HCT116 (cell line): Measurements from ENCODE around the gene UTS2B. TPM values are rescaled to one million over a fixed set of nuclear protein-coding genes. Genes with fewer than 3 reads are reported as not detected.
A peak's percentile ranks its signal among the peaks of the same experiment; 100 is the strongest.

Experiments
- ATAC-seq: fragments of 200-7000 bp; cut with Tn5 transposase; 2 replicates; pipeline ENCODE4 v1.9.1; 2020; ENCODE audit warnings: mild to moderate bottlenecking, moderate library complexity
- BruUV-seq: library from RNA; stranded (reverse); fragments of 400-500 nt; replicated peaks from 2 replicates; lab custom pipeline; 2021; lab: Mats Ljungman, UMichigan
- CTCF ChIA-PET: fragments of 300-600 bp; sonication (Branson Sonifier 250); formaldehyde crosslinking; loops from one replicate; lab custom pipeline; 2021; ENCODE audit warnings: antibody characterized with exemption; lab: Charles Lee
- POLR2A ChIA-PET: fragments of 300-600, 350-600 bp; sonication (Branson Sonifier 250); formaldehyde crosslinking; loops from one replicate; lab custom pipeline; 2021; ENCODE audit warnings: antibody characterized with exemption; lab: Charles Lee
- RAD21 ChIA-PET, 2 experiments: fragments of 300-600 bp; sonication (Branson Sonifier 250); formaldehyde crosslinking; loops; one replicate each; lab custom pipeline; 2023; ENCODE audit warnings: low total read pairs in 2 of 2; ENCODE audit not compliant: uncharacterized antibody in 2 of 2, unreplicated experiment in 2 of 2, low non-redundant PET in 1 of 2; lab: Charles Lee
- DNase-seq: peaks from one replicate; pipeline ENCODE4 v3.0.0-alpha.2; 2010; ENCODE audit warnings: low read depth, low spot score
- H2AFZ ChIP-seq: fragments of 200-600 bp; shearing (Covaris generic), sonication (generic); 2 replicates; pipeline ENCODE4 v1.6.1; 2017; ENCODE audit warnings: low read depth, mixed run types, mixed read lengths, antibody characterized with exemption, low read length; ENCODE audit not compliant: poor library complexity, severe bottlenecking
- H3K27ac ChIP-seq: 2 replicates; pipeline ENCODE4 v1.5.1; 2012; ENCODE audit warnings: low read depth, low read length
- H3K27me3 ChIP-seq: fragments of 200-600 bp; sonication (generic); 2 replicates; pipeline ENCODE4 v1.6.1; 2016; ENCODE audit warnings: mixed run types, low read length, mixed read lengths; ENCODE audit not compliant: insufficient read depth
- H3K36me3 ChIP-seq, 2 experiments: fragments of 200-500 bp in 1 of 2; fragments of 200-600 bp in 1 of 2; sonication (Bioruptor generic) in 1 of 2; sonication (generic) in 1 of 2; 2 replicates each; pipeline versions ENCODE4 v1.5.1 to v1.6.1; 2014 to 2016; ENCODE audit warnings: low read length in 2 of 2, inconsistent platforms in 1 of 2, mixed read lengths in 1 of 2, mixed run types in 1 of 2; ENCODE audit not compliant: insufficient read depth in 2 of 2, control insufficient read depth in 1 of 2
- H3K4me1 ChIP-seq, 2 experiments: fragments of 200-600 bp in 1 of 2; sonication (generic) in 1 of 2; 2 replicates each; pipeline versions ENCODE4 v1.5.1 to v1.6.1; 2012 to 2017; ENCODE audit warnings: low read length in 2 of 2, inconsistent platforms in 1 of 2, mild to moderate bottlenecking in 1 of 2, mixed read lengths in 1 of 2, mixed run types in 1 of 2, moderate library complexity in 1 of 2; ENCODE audit not compliant: insufficient read depth in 2 of 2, control insufficient read depth in 1 of 2
- H3K4me2 ChIP-seq: fragments of 200-600 bp; sonication (generic); 2 replicates; pipeline ENCODE4 v1.6.1; 2017; ENCODE audit warnings: mixed run types, low read length, mixed read lengths
- H3K4me3 ChIP-seq, 2 experiments: fragments of 200-600 bp in 1 of 2; sonication (generic) in 1 of 2; replicated peaks in 1 of 2; 2 replicates each; pipeline ENCODE4 v1.5.1; 2011 to 2016; ENCODE audit warnings: low read length in 2 of 2, control low read depth in 1 of 2, low read depth in 1 of 2, mild to moderate bottlenecking in 1 of 2, mixed read lengths in 1 of 2, mixed run types in 1 of 2
- H3K79me2 ChIP-seq: fragments of 200-600 bp; sonication (generic); 2 replicates; pipeline ENCODE4 v1.6.1; 2017; ENCODE audit warnings: mild to moderate bottlenecking, mixed run types, low read length, moderate library complexity, mixed read lengths; ENCODE audit not compliant: insufficient read depth
- H3K9ac ChIP-seq: fragments of 200-600 bp; sonication (generic); 2 replicates; pipeline ENCODE4 v1.6.1; 2016; ENCODE audit warnings: low read length, mixed read lengths
- H3K9me2 ChIP-seq: fragments of 200-600 bp; sonication (generic), shearing (Covaris generic); 2 replicates; pipeline ENCODE4 v1.6.1; 2017; ENCODE audit warnings: mixed run types, mild to moderate bottlenecking, moderate library complexity; ENCODE audit not compliant: insufficient read depth
- H3K9me3 ChIP-seq, 2 experiments: fragments of 200-500 bp in 1 of 2; fragments of 200-600 bp in 1 of 2; sonication (Bioruptor generic) in 1 of 2; sonication (generic) in 1 of 2; 2 replicates each; pipeline ENCODE4 v1.6.1; 2014 to 2017; ENCODE audit warnings: low read length in 2 of 2, mixed read lengths in 2 of 2, inconsistent platforms in 1 of 2, low read depth in 1 of 2, mild to moderate bottlenecking in 1 of 2, mixed run types in 1 of 2, moderate library complexity in 1 of 2; ENCODE audit not compliant: control insufficient read depth in 1 of 2, insufficient read depth in 1 of 2
- H4K20me1 ChIP-seq: fragments of 200-600 bp; sonication (generic), shearing (Covaris generic); 2 replicates; pipeline ENCODE4 v1.6.1; 2017; ENCODE audit warnings: mixed run types, mild to moderate bottlenecking, moderate library complexity; ENCODE audit not compliant: insufficient read depth
- CBX3 ChIP-seq: IDR thresholded peaks from 2 replicates; pipeline ENCODE4 v1.6.1; 2012; ENCODE audit warnings: low read depth
- CEBPB ChIP-seq: IDR thresholded peaks from 2 replicates; pipeline ENCODE4 v1.6.1; 2012; ENCODE audit warnings: low read depth
- EGR1 ChIP-seq: IDR thresholded peaks from 2 replicates; pipeline ENCODE4 v1.6.1; 2012; ENCODE audit warnings: low read depth
- EZH2phosphoT487 ChIP-seq: fragments of 200-600 bp; IDR thresholded peaks from 2 replicates; pipeline ENCODE4 v1.6.1; 2018; ENCODE audit warnings: antibody characterized with exemption, borderline replicate concordance
- JUND ChIP-seq: IDR thresholded peaks from 2 replicates; pipeline ENCODE4 v1.6.1; 2012
- POLR2A ChIP-seq: IDR thresholded peaks from 2 replicates; pipeline ENCODE4 v1.7.0; 2011; ENCODE audit warnings: borderline replicate concordance; ENCODE audit not compliant: insufficient read depth, insufficient read length; ENCODE audit errors: extremely low read depth
- SIN3A ChIP-seq: IDR thresholded peaks from 2 replicates; pipeline ENCODE4 v1.6.1; 2012; ENCODE audit warnings: low read depth
- SRF ChIP-seq: IDR thresholded peaks from 2 replicates; pipeline ENCODE4 v1.6.1; 2012; ENCODE audit warnings: low read depth
- TCF7L2 ChIP-seq: IDR thresholded peaks from 2 replicates; pipeline ENCODE4 v1.7.0; 2011; ENCODE audit warnings: borderline replicate concordance, inconsistent platforms; ENCODE audit not compliant: insufficient read depth, insufficient read length; ENCODE audit errors: extremely low read depth
- YY1 ChIP-seq: IDR thresholded peaks from 2 replicates; pipeline ENCODE4 v1.6.1; 2011; ENCODE audit warnings: low read length, low read depth, moderate library complexity, mild to moderate bottlenecking; ENCODE audit not compliant: insufficient replicate concordance; ENCODE audit errors: extremely low read depth
- ZFX ChIP-seq: fragments of 450-650 bp; IDR thresholded peaks from 2 replicates; pipeline ENCODE4 v1.6.1; 2017
- ZNF274 ChIP-seq: fragments of 200-500 bp; sonication (Bioruptor generic); IDR thresholded peaks from 2 replicates; pipeline ENCODE4 v1.6.1; 2014; ENCODE audit warnings: mild to moderate bottlenecking, low read depth, low read length, inconsistent platforms
- intact Hi-C: fragments of 100-400 bp; cut with micrococcal nuclease; formaldehyde crosslinking; loops from 2 replicates; pipeline ENCODE4 v1.10.0; 2022
- total RNA-seq: library from RNA; stranded (reverse); gene quantifications from one replicate; pipeline ENCODE4 v1.2.1, GENCODE V29; 2021; ENCODE audit not compliant: unreplicated experiment
- TF ChIP-seq, protein P1 (sequence below): IDR thresholded peaks from 2 replicates; pipeline ENCODE4 v1.6.1; 2012
- TF ChIP-seq, protein P2 (sequence below): IDR thresholded peaks from 2 replicates; pipeline ENCODE4 v1.6.1; 2012
- TF ChIP-seq, protein P3 (sequence below), 3 experiments: fragments of 200-600 bp in 1 of 3; sonication (generic) in 1 of 3; IDR thresholded peaks in 2 of 3; conservative IDR thresholded peaks in 1 of 3; 2 replicates each; pipeline ENCODE4 v1.5.1; 2012 to 2017; ENCODE audit warnings: low read depth in 2 of 3, low read length in 2 of 3, antibody characterized with exemption in 1 of 3, borderline replicate concordance in 1 of 3, control low read depth in 1 of 3, mild to moderate bottlenecking in 1 of 3, mixed read lengths in 1 of 3, mixed run types in 1 of 3, moderate library complexity in 1 of 3; ENCODE audit not compliant: insufficient read depth in 1 of 3
- TF ChIP-seq, protein P4 (sequence below): IDR thresholded peaks from 2 replicates; pipeline ENCODE4 v1.6.1; 2011; ENCODE audit warnings: mild to moderate bottlenecking, low read length, moderate library complexity; ENCODE audit not compliant: insufficient replicate concordance; ENCODE audit errors: extremely low read depth

The UTS2B gene
- total RNA-seq, 1 experiment from 2014 or later: 0.59 TPM

DNA sequence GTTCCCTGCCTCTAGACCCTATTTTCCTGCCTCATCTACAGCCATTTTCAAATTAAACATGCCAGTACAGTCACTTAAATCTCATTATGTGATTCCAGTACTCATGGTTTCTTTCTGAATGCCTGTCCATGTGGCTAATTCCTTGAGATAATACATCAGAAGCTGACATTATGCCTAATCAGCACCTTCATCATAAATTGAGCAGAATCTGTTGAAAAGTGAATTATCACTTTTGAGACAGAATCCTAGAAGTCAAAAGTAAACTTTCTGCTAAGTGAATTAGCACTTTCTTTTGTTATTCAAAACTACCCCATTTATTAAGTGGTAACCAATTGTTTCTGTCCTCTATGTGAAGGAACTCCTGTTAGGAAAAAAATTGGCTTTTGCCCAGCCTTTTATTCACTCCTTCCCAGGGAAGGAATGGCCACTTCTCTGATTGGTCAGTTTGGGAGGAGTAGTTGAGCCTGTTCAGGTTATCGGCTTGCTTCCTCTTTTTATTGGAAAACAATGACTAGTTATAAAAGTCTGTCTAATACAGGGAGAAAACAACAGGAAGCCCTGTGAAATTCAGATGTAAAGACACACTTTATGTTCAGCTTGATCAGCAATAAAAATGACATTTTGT lies 90.8 kb downstream of the UTS2B start:
- H3K4me2 ChIP-seq: no peak overlapping the region
- TF ChIP-seq JUND (no peak), POLR2A (no peak), EZH2phosphoT487 (no peak), YY1 (no peak), EGR1 (no peak), ZNF274 (no peak), CBX3 (no peak), CEBPB (no peak), SRF (no peak)
- TF ChIP-seq, protein P1, sequence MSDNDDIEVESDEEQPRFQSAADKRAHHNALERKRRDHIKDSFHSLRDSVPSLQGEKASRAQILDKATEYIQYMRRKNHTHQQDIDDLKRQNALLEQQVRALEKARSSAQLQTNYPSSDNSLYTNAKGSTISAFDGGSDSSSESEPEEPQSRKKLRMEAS: no peak
- TF ChIP-seq, protein P2, sequence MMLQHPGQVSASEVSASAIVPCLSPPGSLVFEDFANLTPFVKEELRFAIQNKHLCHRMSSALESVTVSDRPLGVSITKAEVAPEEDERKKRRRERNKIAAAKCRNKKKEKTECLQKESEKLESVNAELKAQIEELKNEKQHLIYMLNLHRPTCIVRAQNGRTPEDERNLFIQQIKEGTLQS: no peak
- no peaks in the 10 kb centered on the region for H4K20me1 ChIP-seq
- H3K9me3 ChIP-seq: no peaks in the 10 kb centered on the region
- H3K79me2 ChIP-seq: no peaks in the 10 kb centered on the region
- no TSS peak for BruUV-seq
- peak overlapping the region; percentile 41 for H2AFZ ChIP-seq
- H3K4me3 ChIP-seq: no peak overlapping the region
- no peaks in the 10 kb centered on the region for H3K9me2 ChIP-seq
- no peaks in the 10 kb centered on the region for H3K36me3 ChIP-seq
- H3K4me1 ChIP-seq: peaks cover 0 to 5% of the 10 kb centered on the region in 2 experiments; a peak in 1 of 4 replicates
- DNase-seq: no peak
- intact Hi-C loops: loop anchor here (5.0 to 10.0 kb wide), 2 partner anchors 148 to 1205 kb away; no protein-coding TSS in a partner anchor
- H3K27me3 ChIP-seq: no peaks in the 10 kb centered on the region
- no peak overlapping the region for H3K9ac ChIP-seq
- CTCF ChIA-PET: no interaction called here
- no peak overlapping the region for H3K27ac ChIP-seq
- POLR2A ChIA-PET: no interaction called here
- no peak for ATAC-seq
- RAD21 ChIA-PET: no interaction called here

DNA sequence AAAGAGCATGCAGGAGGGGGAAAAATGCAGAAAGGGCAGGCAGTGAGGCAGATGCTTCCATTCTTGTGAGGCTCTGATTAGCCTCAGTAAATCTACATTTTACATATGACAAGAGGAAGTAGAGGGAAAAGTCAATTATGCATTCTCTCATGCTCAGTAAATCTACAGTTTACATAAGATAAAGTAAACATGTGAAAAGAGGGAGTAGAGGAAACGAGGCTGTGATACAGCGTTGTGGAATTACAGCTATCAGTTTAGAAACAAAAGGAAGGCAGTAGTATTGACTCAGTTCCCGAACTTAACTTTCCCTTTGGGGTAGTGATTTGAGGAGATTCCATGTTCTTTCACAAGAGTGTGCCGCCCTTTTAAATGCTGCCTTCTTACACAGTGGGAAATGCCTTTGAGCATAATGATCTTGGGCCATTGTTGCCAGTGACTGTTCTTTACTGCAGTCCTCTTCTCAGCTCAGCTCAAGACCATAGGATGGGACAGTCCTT lies 92.0 kb downstream of the UTS2B start:
- ChIA-PET POLR2A (no interaction called here), CTCF (no interaction called here), RAD21 (no interaction called here)
- Histone ChIP-seq H3K9me3 (no peaks in the 10 kb centered on the region), H3K27me3 (no peaks in the 10 kb centered on the region), H3K4me1 (peaks cover 0 to 5% of the 10 kb centered on the region in 2 experiments; a peak in 1 of 4 replicates), H3K36me3 (no peaks in the 10 kb centered on the region), H3K27ac (no peak overlapping the region), H3K9ac (no peak overlapping the region), H2AFZ (no peak overlapping the region), H3K4me2 (no peak overlapping the region), H3K4me3 (no peak overlapping the region), H3K79me2 (no peaks in the 10 kb centered on the region), H3K9me2 (no peaks in the 10 kb centered on the region), H4K20me1 (no peaks in the 10 kb centered on the region)
- DNase-seq (no peak), ATAC-seq (no peak)
- intact Hi-C loops: no loop called here
- no TSS peak for BruUV-seq
- no peak for TF ChIP-seq SIN3A
- TF ChIP-seq, protein P3, sequence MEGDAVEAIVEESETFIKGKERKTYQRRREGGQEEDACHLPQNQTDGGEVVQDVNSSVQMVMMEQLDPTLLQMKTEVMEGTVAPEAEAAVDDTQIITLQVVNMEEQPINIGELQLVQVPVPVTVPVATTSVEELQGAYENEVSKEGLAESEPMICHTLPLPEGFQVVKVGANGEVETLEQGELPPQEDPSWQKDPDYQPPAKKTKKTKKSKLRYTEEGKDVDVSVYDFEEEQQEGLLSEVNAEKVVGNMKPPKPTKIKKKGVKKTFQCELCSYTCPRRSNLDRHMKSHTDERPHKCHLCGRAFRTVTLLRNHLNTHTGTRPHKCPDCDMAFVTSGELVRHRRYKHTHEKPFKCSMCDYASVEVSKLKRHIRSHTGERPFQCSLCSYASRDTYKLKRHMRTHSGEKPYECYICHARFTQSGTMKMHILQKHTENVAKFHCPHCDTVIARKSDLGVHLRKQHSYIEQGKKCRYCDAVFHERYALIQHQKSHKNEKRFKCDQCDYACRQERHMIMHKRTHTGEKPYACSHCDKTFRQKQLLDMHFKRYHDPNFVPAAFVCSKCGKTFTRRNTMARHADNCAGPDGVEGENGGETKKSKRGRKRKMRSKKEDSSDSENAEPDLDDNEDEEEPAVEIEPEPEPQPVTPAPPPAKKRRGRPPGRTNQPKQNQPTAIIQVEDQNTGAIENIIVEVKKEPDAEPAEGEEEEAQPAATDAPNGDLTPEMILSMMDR (IDR thresholded peaks at IDR 0.05 in 2 of 3, conservative IDR thresholded peaks at IDR 0.05 in 1 of 3; ENCODE audit: borderline replicate concordance in 1 of 3, insufficient read depth in 1 of 3, low read depth in 2 of 3, low read length in 2 of 3): no peak
- TF ChIP-seq CEBPB: no peak
- TF ChIP-seq CBX3: no peak
- no peak for TF ChIP-seq JUND
- TF ChIP-seq, protein P4, sequence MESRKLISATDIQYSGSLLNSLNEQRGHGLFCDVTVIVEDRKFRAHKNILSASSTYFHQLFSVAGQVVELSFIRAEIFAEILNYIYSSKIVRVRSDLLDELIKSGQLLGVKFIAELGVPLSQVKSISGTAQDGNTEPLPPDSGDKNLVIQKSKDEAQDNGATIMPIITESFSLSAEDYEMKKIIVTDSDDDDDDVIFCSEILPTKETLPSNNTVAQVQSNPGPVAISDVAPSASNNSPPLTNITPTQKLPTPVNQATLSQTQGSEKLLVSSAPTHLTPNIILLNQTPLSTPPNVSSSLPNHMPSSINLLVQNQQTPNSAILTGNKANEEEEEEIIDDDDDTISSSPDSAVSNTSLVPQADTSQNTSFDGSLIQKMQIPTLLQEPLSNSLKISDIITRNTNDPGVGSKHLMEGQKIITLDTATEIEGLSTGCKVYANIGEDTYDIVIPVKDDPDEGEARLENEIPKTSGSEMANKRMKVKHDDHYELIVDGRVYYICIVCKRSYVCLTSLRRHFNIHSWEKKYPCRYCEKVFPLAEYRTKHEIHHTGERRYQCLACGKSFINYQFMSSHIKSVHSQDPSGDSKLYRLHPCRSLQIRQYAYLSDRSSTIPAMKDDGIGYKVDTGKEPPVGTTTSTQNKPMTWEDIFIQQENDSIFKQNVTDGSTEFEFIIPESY: no peak
- TF ChIP-seq ZFX: no peak
- TF ChIP-seq ZNF274: no peak
- no peak for TF ChIP-seq TCF7L2
- TF ChIP-seq EZH2phosphoT487: no peak
